ENCODE measurements around the gene NAA20.

The NAA20 gene

GRCh38 chr20:19977373-19977770 lies 39.8 kb upstream of the NAA20 start:
- no peaks in the 10 kb centered on the region for H3K36me3 ChIP-seq (ENCODE audit: insufficient read depth, insufficient read length, low read length)
- H3K27me3 ChIP-seq (ENCODE audit: insufficient read depth, insufficient read length) = no peaks in the 10 kb centered on the region
- TF ChIP-seq YY1 (IDR thresholded peaks at IDR 0.05; ENCODE audit: insufficient read depth, insufficient read length) (no peak), ZNF274 (IDR thresholded peaks at IDR 0.05; ENCODE audit: low read depth, low read length) (no peak), SUZ12 (IDR thresholded peaks at IDR 0.05; ENCODE audit: extremely low read depth, insufficient read depth, insufficient read length) (no peak)
- DNase-seq (ENCODE audit: low read depth, low spot score) = no peak
- peaks cover 9% of the 10 kb centered on the region; the same call in 1 of the 2 replicates for H3K9me3 ChIP-seq (ENCODE audit: insufficient read depth, low read length)
- peaks cover 12% of the 10 kb centered on the region for H3K4me1 ChIP-seq (ENCODE audit: insufficient read depth, insufficient read length)
- H3K4me3 ChIP-seq (ENCODE audit: insufficient read length, low read depth) = no peak overlapping the region
- H3K9ac ChIP-seq (ENCODE audit: insufficient read length, low read depth) = peak overlapping the region; percentile 52

- Histone ChIP-seq H3K9me3 (ENCODE audit: insufficient read depth, low read length) (peaks cover 9% of the 10 kb centered on the region; the same call in 1 of the 2 replicates), H3K4me1 (ENCODE audit: insufficient read depth, insufficient read length) (peaks cover 11% of the 10 kb centered on the region), H3K4me3 (ENCODE audit: insufficient read length, low read depth) (no peak overlapping the region), H3K27me3 (ENCODE audit: insufficient read depth, insufficient read length) (no peaks in the 10 kb centered on the region), H3K9ac (ENCODE audit: insufficient read length, low read depth) (no peak overlapping the region), H3K36me3 (ENCODE audit: insufficient read depth, insufficient read length, low read length) (no peaks in the 10 kb centered on the region)
- DNase-seq (ENCODE audit: low read depth, low spot score) = no peak
- TF ChIP-seq SUZ12 (IDR thresholded peaks at IDR 0.05; ENCODE audit: extremely low read depth, insufficient read depth, insufficient read length) = no peak
Observed at GRCh38 chr20:19978511-19979210, 38.5 kb upstream of the NAA20 start.

- Histone ChIP-seq H3K4me1 (ENCODE audit: insufficient read depth, insufficient read length) (no peaks in the 10 kb centered on the region), H3K27me3 (ENCODE audit: insufficient read depth, insufficient read length) (no peaks in the 10 kb centered on the region), H3K36me3 (ENCODE audit: insufficient read depth, insufficient read length, low read length) (no peaks in the 10 kb centered on the region), H3K9me3 (ENCODE audit: insufficient read depth, low read length) (peaks cover 9% of the 10 kb centered on the region; the same call in 1 of the 2 replicates), H3K9ac (ENCODE audit: insufficient read length, low read depth) (no peak overlapping the region), H3K4me3 (ENCODE audit: insufficient read length, low read depth) (no peak overlapping the region)
- DNase-seq (ENCODE audit: low read depth, low spot score) = no peak
- TF ChIP-seq ZNF274 (IDR thresholded peaks at IDR 0.05; ENCODE audit: low read depth, low read length) (no peak), YY1 (IDR thresholded peaks at IDR 0.05; ENCODE audit: insufficient read depth, insufficient read length) (no peak), SUZ12 (IDR thresholded peaks at IDR 0.05; ENCODE audit: extremely low read depth, insufficient read depth, insufficient read length) (no peak)
Observed at GRCh38 chr20:19981031-19981451, 36.1 kb upstream of the NAA20 start.

GRCh38 chr20:19986419-19986818 lies 30.7 kb upstream of the NAA20 start:
- no peaks in the 10 kb centered on the region for H3K27me3 ChIP-seq (ENCODE audit: insufficient read depth, insufficient read length)
- TF ChIP-seq YY1 (IDR thresholded peaks at IDR 0.05; ENCODE audit: insufficient read depth, insufficient read length) = no peak
- TF ChIP-seq SUZ12 (IDR thresholded peaks at IDR 0.05; ENCODE audit: extremely low read depth, insufficient read depth, insufficient read length) = no peak
- no peak for TF ChIP-seq ZNF274 (IDR thresholded peaks at IDR 0.05; ENCODE audit: low read depth, low read length)
- no peak overlapping the region for H3K9ac ChIP-seq (ENCODE audit: insufficient read length, low read depth)
- no peaks in the 10 kb centered on the region for H3K36me3 ChIP-seq (ENCODE audit: insufficient read depth, insufficient read length, low read length)
- no peaks in the 10 kb centered on the region for H3K4me1 ChIP-seq (ENCODE audit: insufficient read depth, insufficient read length)
- H3K9me3 ChIP-seq (ENCODE audit: insufficient read depth, low read length) = no peaks in the 10 kb centered on the region
- DNase-seq (ENCODE audit: low read depth, low spot score) = no peak
- no peak overlapping the region for H3K4me3 ChIP-seq (ENCODE audit: insufficient read length, low read depth)

- H3K4me1 ChIP-seq (ENCODE audit: insufficient read depth, insufficient read length) = no peaks in the 10 kb centered on the region
Observed at GRCh38 chr20:19987046-19987445, 30.1 kb upstream of the NAA20 start.

GRCh38 chr20:19990850-19991249 lies 26.3 kb upstream of the NAA20 start:
- H3K9me3 ChIP-seq (ENCODE audit: insufficient read depth, low read length) = no peaks in the 10 kb centered on the region
- H3K36me3 ChIP-seq (ENCODE audit: insufficient read depth, insufficient read length, low read length) = no peaks in the 10 kb centered on the region
- no peak overlapping the region for H3K9ac ChIP-seq (ENCODE audit: insufficient read length, low read depth)
- H3K27me3 ChIP-seq (ENCODE audit: insufficient read depth, insufficient read length) = no peaks in the 10 kb centered on the region
- peaks cover 4% of the 10 kb centered on the region for H3K4me1 ChIP-seq (ENCODE audit: insufficient read depth, insufficient read length)
- no peak for DNase-seq (ENCODE audit: low read depth, low spot score)
- no peak for TF ChIP-seq YY1 (IDR thresholded peaks at IDR 0.05; ENCODE audit: insufficient read depth, insufficient read length)
- TF ChIP-seq SUZ12 (IDR thresholded peaks at IDR 0.05; ENCODE audit: extremely low read depth, insufficient read depth, insufficient read length) = no peak
- TF ChIP-seq ZNF274 (IDR thresholded peaks at IDR 0.05; ENCODE audit: low read depth, low read length) = no peak
- H3K4me3 ChIP-seq (ENCODE audit: insufficient read length, low read depth) = no peak overlapping the region

More at GRCh38 chr20:19987046-19987445, 30.1 kb upstream of the NAA20 start:
- H3K36me3 ChIP-seq (ENCODE audit: insufficient read depth, insufficient read length, low read length) = no peaks in the 10 kb centered on the region
- TF ChIP-seq SUZ12 (IDR thresholded peaks at IDR 0.05; ENCODE audit: extremely low read depth, insufficient read depth, insufficient read length) = no peak
- no peak for TF ChIP-seq ZNF274 (IDR thresholded peaks at IDR 0.05; ENCODE audit: low read depth, low read length)
- no peak for TF ChIP-seq YY1 (IDR thresholded peaks at IDR 0.05; ENCODE audit: insufficient read depth, insufficient read length)
- no peak for DNase-seq (ENCODE audit: low read depth, low spot score)
- H3K9me3 ChIP-seq (ENCODE audit: insufficient read depth, low read length) = no peaks in the 10 kb centered on the region
- H3K4me3 ChIP-seq (ENCODE audit: insufficient read length, low read depth) = no peak overlapping the region
- H3K27me3 ChIP-seq (ENCODE audit: insufficient read depth, insufficient read length) = no peaks in the 10 kb centered on the region
- no peak overlapping the region for H3K9ac ChIP-seq (ENCODE audit: insufficient read length, low read depth)

GRCh38 chr20:19991308-19991707 lies 25.9 kb upstream of the NAA20 start:
- DNase-seq (ENCODE audit: low read depth, low spot score) = no peak
- no peaks in the 10 kb centered on the region for H3K36me3 ChIP-seq (ENCODE audit: insufficient read depth, insufficient read length, low read length)
- TF ChIP-seq ZNF274 (IDR thresholded peaks at IDR 0.05; ENCODE audit: low read depth, low read length) (no peak), SUZ12 (IDR thresholded peaks at IDR 0.05; ENCODE audit: extremely low read depth, insufficient read depth, insufficient read length) (no peak), YY1 (IDR thresholded peaks at IDR 0.05; ENCODE audit: insufficient read depth, insufficient read length) (no peak)
- H3K27me3 ChIP-seq (ENCODE audit: insufficient read depth, insufficient read length) = no peaks in the 10 kb centered on the region
- no peaks in the 10 kb centered on the region for H3K9me3 ChIP-seq (ENCODE audit: insufficient read depth, low read length)
- no peak overlapping the region for H3K9ac ChIP-seq (ENCODE audit: insufficient read length, low read depth)
- H3K4me3 ChIP-seq (ENCODE audit: insufficient read length, low read depth) = no peak overlapping the region
- H3K4me1 ChIP-seq (ENCODE audit: insufficient read depth, insufficient read length) = peaks cover 4% of the 10 kb centered on the region
